ENCODE results near the gene WWOX. TPM values are rescaled to one million over a fixed set of nuclear protein-coding genes. Genes with fewer than 3 reads are reported as not detected.

Gene WWOX
- total RNA-seq, 1 experiment from 2014 or later, result 15.6 TPM

GRCh38 chr16:79062336-79062735, 962.9 kb downstream of the WWOX start:
- no peak overlapping the region for H2BK120ac ChIP-seq (ENCODE audit: low read depth, low read length, poor library complexity, severe bottlenecking)
- no peak overlapping the region for H2BK5ac ChIP-seq (ENCODE audit: insufficient read length, low read length)
- no peaks in the 10 kb centered on the region for H3K36me3 Mint-ChIP-seq (ENCODE audit: insufficient read depth in 1 of 3, low read depth in 3 of 3)
- no peaks in the 10 kb centered on the region for H3K79me2 ChIP-seq (ENCODE audit: insufficient read depth, low read length)
- H3K4me1 ChIP-seq (ENCODE audit: insufficient read depth, low read length), result no peaks in the 10 kb centered on the region; the same call in 1 of the 2 replicates
- no peak overlapping the region for H2BK20ac ChIP-seq (ENCODE audit: low read depth, low read length, poor library complexity, severe bottlenecking)
- no peak overlapping the region for H3T11ph ChIP-seq (ENCODE audit: low read length)
- H4K20me1 ChIP-seq (ENCODE audit: control insufficient read depth, insufficient read depth, insufficient read length), result no peaks in the 10 kb centered on the region
- no peak overlapping the region for H3K56ac ChIP-seq (ENCODE audit: insufficient read length, low read depth, low read length)
- TF ChIP-seq, protein P1, sequence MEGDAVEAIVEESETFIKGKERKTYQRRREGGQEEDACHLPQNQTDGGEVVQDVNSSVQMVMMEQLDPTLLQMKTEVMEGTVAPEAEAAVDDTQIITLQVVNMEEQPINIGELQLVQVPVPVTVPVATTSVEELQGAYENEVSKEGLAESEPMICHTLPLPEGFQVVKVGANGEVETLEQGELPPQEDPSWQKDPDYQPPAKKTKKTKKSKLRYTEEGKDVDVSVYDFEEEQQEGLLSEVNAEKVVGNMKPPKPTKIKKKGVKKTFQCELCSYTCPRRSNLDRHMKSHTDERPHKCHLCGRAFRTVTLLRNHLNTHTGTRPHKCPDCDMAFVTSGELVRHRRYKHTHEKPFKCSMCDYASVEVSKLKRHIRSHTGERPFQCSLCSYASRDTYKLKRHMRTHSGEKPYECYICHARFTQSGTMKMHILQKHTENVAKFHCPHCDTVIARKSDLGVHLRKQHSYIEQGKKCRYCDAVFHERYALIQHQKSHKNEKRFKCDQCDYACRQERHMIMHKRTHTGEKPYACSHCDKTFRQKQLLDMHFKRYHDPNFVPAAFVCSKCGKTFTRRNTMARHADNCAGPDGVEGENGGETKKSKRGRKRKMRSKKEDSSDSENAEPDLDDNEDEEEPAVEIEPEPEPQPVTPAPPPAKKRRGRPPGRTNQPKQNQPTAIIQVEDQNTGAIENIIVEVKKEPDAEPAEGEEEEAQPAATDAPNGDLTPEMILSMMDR (conservative IDR thresholded peaks at IDR 0.05), result no peak
- H4K91ac ChIP-seq (ENCODE audit: insufficient read length, low read depth, low read length), result no peak overlapping the region
- no peak overlapping the region for H3K14ac ChIP-seq (ENCODE audit: insufficient read depth, low read length)
- no peak overlapping the region for H3K4me3 Mint-ChIP-seq
- no peak overlapping the region for H3K4me2 ChIP-seq (ENCODE audit: insufficient read depth, insufficient read length, low read length)
- no peak overlapping the region for H2AFZ ChIP-seq (ENCODE audit: low read length)
- no peak overlapping the region for H3K18ac ChIP-seq (ENCODE audit: insufficient read length, low read depth, low read length)
- H3K9me3 ChIP-seq (ENCODE audit: control insufficient read depth, low read depth, low read length), result no peaks in the 10 kb centered on the region
- H3K23me2 ChIP-seq (ENCODE audit: insufficient read length, low read depth, low read length, poor library complexity, severe bottlenecking), result no peaks in the 10 kb centered on the region
- no peak overlapping the region for H2BK15ac ChIP-seq (ENCODE audit: low read depth, low read length)
- H3K27ac Mint-ChIP-seq, result no peak overlapping the region
- no peak overlapping the region for H3K4ac ChIP-seq (ENCODE audit: low read depth, low read length)
- H3K27me3 ChIP-seq (ENCODE audit: insufficient read depth, low read length), result no peaks in the 10 kb centered on the region
- no peak overlapping the region for H3K9ac ChIP-seq (ENCODE audit: extremely low read depth, insufficient read length, low read length)
- H3K4me1 Mint-ChIP-seq, result peaks cover 24 to 34% of the 10 kb centered on the region in 2 experiments
- no peaks in the 10 kb centered on the region; a peak in 1 of 5 replicates for H3K9me3 Mint-ChIP-seq
- H3K27me3 Mint-ChIP-seq (ENCODE audit: low read depth), result peaks cover 2% of the 10 kb centered on the region; the same call in 1 of the 2 replicates
- no CpG with 5 or more reads among the region's 6 CpGs for WGBS (ENCODE audit: extremely low coverage, insufficient read length, low lambda C conversion rate)
- no peak overlapping the region for H4K5ac ChIP-seq (ENCODE audit: insufficient read length, low read depth, low read length)
- H2AK5ac ChIP-seq (ENCODE audit: insufficient read length, low read length), result no peak overlapping the region
- H3K27ac ChIP-seq (ENCODE audit: insufficient read length, low read depth, low read length), result no peak overlapping the region
- no peak overlapping the region for H4K8ac ChIP-seq (replicated peaks; ENCODE audit: insufficient read length, low read depth, low read length)
- H3K79me1 ChIP-seq (ENCODE audit: insufficient read depth, low read depth, low read length, poor library complexity, severe bottlenecking), result no peaks in the 10 kb centered on the region
- H3K23ac ChIP-seq (ENCODE audit: insufficient read length, low read depth, low read length), result no peak overlapping the region
- no peak for DNase-seq
- no peak overlapping the region for H2BK12ac ChIP-seq (ENCODE audit: insufficient read length, low read depth, low read length)
